ENCODE measurements around the gene TAX1BP3. TPM values are rescaled to one million over a fixed set of nuclear protein-coding genes. Genes with fewer than 3 reads are reported as not detected.

The TAX1BP3 gene
- total and polyA plus RNA-seq, 9 of the 15 experiments (the other 6 are each of a cell fraction or from before 2014, with no cell fraction given) = 0.99 to 14.5 (median 6.2) TPM

- TF ChIP-seq CBX1 (IDR thresholded peaks at IDR 0.05; ENCODE audit: low read depth) = 0 out of 2 replicates have a peak, but pooled peaks have one; percentile 48
- peak; percentile 73 for TF ChIP-seq POLR2AphosphoS5 (IDR thresholded peaks at IDR 0.05; ENCODE audit: control insufficient read depth, insufficient read depth, low read depth, low read length)
- TF ChIP-seq TBP (optimal IDR thresholded peaks at IDR 0.05; ENCODE audit: low read depth, low read length) = peak; percentile 89
- TF ChIP-seq CLOCK (CRISPR knock-in tag; IDR thresholded peaks at IDR 0.05; ENCODE audit: borderline replicate concordance) = no peak
- no peak for TF ChIP-seq ZNF134 (CRISPR knock-in tag; conservative IDR thresholded peaks at IDR 0.05)
- TF ChIP-seq C11orf30 (IDR thresholded peaks at IDR 0.05; ENCODE audit: low read depth) = peak; percentile 90
- TF ChIP-seq CCNT2 (IDR thresholded peaks at IDR 0.05; ENCODE audit: borderline replicate concordance, extremely low read depth, insufficient read length, low read depth, low read length) = peak; percentile 30
- no peak for TF ChIP-seq HOXB6 (CRISPR knock-in tag; IDR thresholded peaks at IDR 0.05; ENCODE audit: borderline replicate concordance)
- peak in 1 of 3 experiments; percentile 48; a peak in 1 of 6 replicates for TF ChIP-seq ZBTB11 (CRISPR knock-in tag; IDR thresholded peaks at IDR 0.05)
- TF ChIP-seq GMEB1 (CRISPR knock-in tag; IDR thresholded peaks at IDR 0.05) = no peak
- no peak for TF ChIP-seq LARP7 (IDR thresholded peaks at IDR 0.05)
- no peak for TF ChIP-seq ZNF717 (CRISPR knock-in tag; IDR thresholded peaks at IDR 0.05)
- TF ChIP-seq CXXC5 (CRISPR knock-in tag; IDR thresholded peaks at IDR 0.05) = peak; percentile 34; the same call in 1 of the 2 replicates
- TF ChIP-seq ARHGAP35 (IDR thresholded peaks at IDR 0.05; ENCODE audit: partially characterized antibody) = no peak
- TF ChIP-seq ZNF79 (CRISPR knock-in tag; IDR thresholded peaks at IDR 0.05; ENCODE audit: low read depth) = no peak
- no peak for TF ChIP-seq ELF4 (CRISPR knock-in tag; IDR thresholded peaks at IDR 0.05)
- no peak for TF ChIP-seq ZNF785 (CRISPR knock-in tag; IDR thresholded peaks at IDR 0.05)
- TF ChIP-seq NRF1 (conservative IDR thresholded peaks at IDR 0.05 in 1 of 2, IDR thresholded peaks at IDR 0.05 in 1 of 2) = peak; percentile 99
- peak; percentile 72; the same call in 1 of the 2 replicates for TF ChIP-seq POLR2H (tag; IDR thresholded peaks at IDR 0.05; ENCODE audit: low read depth)
- TF ChIP-seq NFIC (IDR thresholded peaks at IDR 0.05) = peak; percentile 58
- peak; percentile 78 for TF ChIP-seq SP1 (CRISPR knock-in tag; IDR thresholded peaks at IDR 0.05)
These were observed at the start of gene TAX1BP3, which contains the start of gene EMC6 (continued) for GRCh38 chr17:3668279-3669084.

Data from K562 (cell line).